Suprapubic skin (tissue), 4 donors: ENCODE results near the gene MCF2L.

Experiments used
- EP300 ChIP-seq: sonication (generic); formaldehyde crosslinking; IDR thresholded peaks from one replicate; pipeline ENCODE4 v1.6.1; 2017; ENCODE audit warnings: antibody characterized with exemption
- POLR2A ChIP-seq, 2 donors: fragments of 450-650 bp; IDR thresholded peaks; one replicate each; pipeline ENCODE4 v1.6.1; 2017; ENCODE audit warnings: antibody characterized with exemption in 2 of 2, mild to moderate bottlenecking in 2 of 2, moderate library complexity in 2 of 2
- POLR2AphosphoS5 ChIP-seq, 3 donors: sonication (generic); formaldehyde crosslinking; IDR thresholded peaks; one replicate each; pipeline ENCODE4 v1.6.1; 2017; ENCODE audit warnings: antibody characterized with exemption in 3 of 3
- TF ChIP-seq, protein P1 (sequence below), 2 donors: fragments of 200-600 bp in 1 of 2; fragments of 450-650 bp in 1 of 2; sonication (generic) in 1 of 2; IDR thresholded peaks; one replicate each; pipeline ENCODE4 v1.5.1; 2016 to 2019; ENCODE audit warnings: antibody characterized with exemption in 2 of 2, mild to moderate bottlenecking in 1 of 2, moderate library complexity in 1 of 2

DNA sequence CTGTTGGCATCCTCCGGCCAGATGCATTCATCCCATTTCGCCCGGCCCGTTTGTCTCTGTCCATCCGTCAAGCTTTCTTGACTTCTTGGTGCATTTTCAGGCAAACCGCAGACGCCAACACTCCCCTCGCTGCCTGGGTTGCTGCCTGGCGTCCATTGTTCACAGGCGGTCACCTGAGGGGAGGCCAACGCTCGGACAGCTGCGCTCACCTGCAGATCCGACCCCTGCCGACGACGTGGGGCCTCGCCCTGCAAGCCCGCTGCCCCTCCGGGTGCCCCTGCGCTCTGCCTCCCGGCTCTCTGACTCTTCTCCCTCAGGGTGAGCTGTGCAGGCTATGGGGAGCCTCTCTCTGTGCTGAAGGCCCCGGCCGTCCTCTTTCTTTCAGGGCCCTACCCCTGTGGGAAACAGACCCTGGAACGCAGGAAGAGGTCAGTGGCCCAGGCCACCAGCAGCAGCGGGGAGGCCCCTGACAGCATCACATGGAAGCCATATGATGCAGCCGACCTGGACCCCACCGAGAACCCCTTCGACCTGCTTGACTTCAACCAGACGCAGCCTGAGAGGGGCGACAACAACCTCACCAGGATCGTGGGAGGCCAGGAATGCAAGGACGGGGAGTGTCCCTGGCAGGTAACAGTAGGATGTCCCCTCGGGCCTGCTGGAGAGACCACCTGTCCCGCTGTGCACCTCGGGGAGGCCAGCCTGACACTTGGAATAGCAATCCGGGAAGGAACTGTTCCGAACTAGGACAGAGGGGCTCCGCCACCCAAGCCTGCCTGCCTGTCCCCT, 174.6 kb downstream of the MCF2L start:
- TF ChIP-seq EP300 (no peak), POLR2A (IDR thresholded peaks at IDR 0.05) (no peak), POLR2AphosphoS5 (IDR thresholded peaks at IDR 0.05) (no peak)
- TF ChIP-seq, protein P1, sequence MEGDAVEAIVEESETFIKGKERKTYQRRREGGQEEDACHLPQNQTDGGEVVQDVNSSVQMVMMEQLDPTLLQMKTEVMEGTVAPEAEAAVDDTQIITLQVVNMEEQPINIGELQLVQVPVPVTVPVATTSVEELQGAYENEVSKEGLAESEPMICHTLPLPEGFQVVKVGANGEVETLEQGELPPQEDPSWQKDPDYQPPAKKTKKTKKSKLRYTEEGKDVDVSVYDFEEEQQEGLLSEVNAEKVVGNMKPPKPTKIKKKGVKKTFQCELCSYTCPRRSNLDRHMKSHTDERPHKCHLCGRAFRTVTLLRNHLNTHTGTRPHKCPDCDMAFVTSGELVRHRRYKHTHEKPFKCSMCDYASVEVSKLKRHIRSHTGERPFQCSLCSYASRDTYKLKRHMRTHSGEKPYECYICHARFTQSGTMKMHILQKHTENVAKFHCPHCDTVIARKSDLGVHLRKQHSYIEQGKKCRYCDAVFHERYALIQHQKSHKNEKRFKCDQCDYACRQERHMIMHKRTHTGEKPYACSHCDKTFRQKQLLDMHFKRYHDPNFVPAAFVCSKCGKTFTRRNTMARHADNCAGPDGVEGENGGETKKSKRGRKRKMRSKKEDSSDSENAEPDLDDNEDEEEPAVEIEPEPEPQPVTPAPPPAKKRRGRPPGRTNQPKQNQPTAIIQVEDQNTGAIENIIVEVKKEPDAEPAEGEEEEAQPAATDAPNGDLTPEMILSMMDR (IDR thresholded peaks at IDR 0.05), result no peak
